DMS53 (cell line): ENCODE data around the gene COMMD4.
A peak's percentile ranks its signal among the peaks of the same experiment; 100 is the strongest.
"Not testable (repeated sequence)": the region's sequence is repeated elsewhere in the genome, so short reads cannot be mapped to it uniquely, and the experiment has no call there.

Source experiments
- DNase-seq: peaks from one replicate; lab custom pipeline; 2025; lab: John Stamatoyannopoulos, UW

COMMD4 gene

GRCh38 chr15:75332093-75332492 lies 3.8 kb upstream of the COMMD4 start:
- not testable (repeated sequence) for DNase-seq

- not testable (repeated sequence) for DNase-seq
These were observed 2.0 kb upstream of the COMMD4 start for GRCh38 chr15:75333654-75334419.

- DNase-seq: no peak
These were observed 554 bp upstream of the COMMD4 start for GRCh38 chr15:75335313-75335704.

- DNase-seq: no peak
These were observed 2.9 kb downstream of the COMMD4 start for GRCh38 chr15:75338661-75339240.

GRCh38 chr15:75339531-75340240 lies 3.8 kb downstream of the COMMD4 start:
- DNase-seq: no peak

- no peak for DNase-seq
These were observed 6.4 kb downstream of the COMMD4 start for GRCh38 chr15:75342221-75342620.

GRCh38 chr15:75343953-75344352 lies 8.1 kb downstream of the COMMD4 start:
- DNase-seq: peak; percentile 79

GRCh38 chr15:75346796-75347221 lies 10.9 kb downstream of the COMMD4 start, which contains the start of gene NEIL1:
Gene NEIL1 (plus strand): TSS chr15:75347039. CDS start chr15:75348906, 1,867 bp downstream.
- no peak for DNase-seq

- peak; percentile 64 for DNase-seq
These were observed 11.6 kb downstream of the COMMD4 start for GRCh38 chr15:75347222-75348033.

- no peak for DNase-seq
These were observed 12.2 kb downstream of the COMMD4 start for GRCh38 chr15:75348034-75348561.

GRCh38 chr15:75348562-75349350 lies 12.9 kb downstream of the COMMD4 start:
- DNase-seq: peak; percentile 71

GRCh38 chr15:75349351-75349669 lies 13.4 kb downstream of the COMMD4 start:
- not testable (repeated sequence) for DNase-seq

GRCh38 chr15:75349851-75350588 lies 14.2 kb downstream of the COMMD4 start:
- no peak for DNase-seq

- no peak for DNase-seq
These were observed 14.9 kb downstream of the COMMD4 start for GRCh38 chr15:75350601-75351361.

- DNase-seq: no peak
These were observed 16.6 kb downstream of the COMMD4 start for GRCh38 chr15:75352186-75353080.

- DNase-seq: no peak
These were observed 17.7 kb downstream of the COMMD4 start for GRCh38 chr15:75353604-75354003.

GRCh38 chr15:75354454-75354853 lies 18.6 kb downstream of the COMMD4 start:
- DNase-seq: no peak

- DNase-seq: no peak
These were observed 19.5 kb downstream of the COMMD4 start for GRCh38 chr15:75355369-75355768.

GRCh38 chr15:75356006-75356405 lies 20.1 kb downstream of the COMMD4 start:
- DNase-seq: no peak
